ENCODE measurements around the gene UTP20. TPM values are rescaled to one million over a fixed set of nuclear protein-coding genes. Genes with fewer than 3 reads are reported as not detected.
"Not testable (repeated sequence)": the region's sequence is repeated elsewhere in the genome, so short reads cannot be mapped to it uniquely, and the experiment has no call there.

UTP20 gene
- polyA plus RNA-seq, 1 of the 3 experiments (the other 2 are of a cell fraction) = 5.7 TPM

- ChIA-PET CTCF (interaction anchor here (0.7 to 1.4 kb wide), 3 partner anchors 352 to 729 kb away, joined by 3 to 7 read pairs (median 4); no protein-coding TSS in a partner anchor), POLR2A (interaction anchor here (0.6 to 0.7 kb wide), 2 partner anchors 27 to 215 kb away, joined by 3 read pairs; no protein-coding TSS in a partner anchor)
- Histone ChIP-seq H3K9ac (peak within 1 kb of the TSS; percentile 82), H3K4me3 (ENCODE audit: low read depth in 2 of 2, low read length in 1 of 2) (peak within 1 kb of the TSS; percentile 84 to 96), H3K27ac (ENCODE audit: low read depth in 2 of 2, low read length in 1 of 2) (peak within 1 kb of the TSS; percentile 90 to 97), H3K9me3 (no peaks in the 10 kb centered on the region), H3K9me2 (no peaks in the 10 kb centered on the region), H3K79me2 (ENCODE audit: insufficient read depth) (peaks cover 54% of the 10 kb centered on the region), H3K27me3 (ENCODE audit: insufficient read depth) (no peaks in the 10 kb centered on the region), H2AFZ (ENCODE audit: low read depth) (peak within 1 kb of the TSS; percentile 86), H3K4me1 (ENCODE audit: control insufficient read depth in 1 of 2, insufficient read depth in 2 of 2, low read depth in 1 of 2, low read length in 1 of 2) (peaks cover 6 to 9% of the 10 kb centered on the region in 2 experiments; a peak in 3 of 4 replicates), H3K4me2 (peak within 1 kb of the TSS; percentile 78), H3K36me3 (replicated peaks in 1 of 2; ENCODE audit: control insufficient read depth in 1 of 2, insufficient read depth in 2 of 2, low read length in 1 of 2) (peaks cover under 1 to 1% of the 10 kb centered on the region in 2 experiments), H3F3A (replicated peaks; ENCODE audit: insufficient read depth) (peaks cover 10% of the 10 kb centered on the region), H4K20me1 (ENCODE audit: insufficient read depth) (peaks cover 21% of the 10 kb centered on the region)
- peak; percentile 89 for DNase-seq
- under 1% methylated on average over 61 of the region's 71 CpGs for WGBS (ENCODE audit: low lambda C conversion rate)
- TF ChIP-seq CTCF (IDR thresholded peaks at IDR 0.05) = no peak
- TF ChIP-seq MEF2A (IDR thresholded peaks at IDR 0.05; ENCODE audit: borderline replicate concordance, low read depth) = no peak
- 0 out of 2 replicates have a peak, but pooled peaks have one; percentile 45 for TF ChIP-seq SIN3A (IDR thresholded peaks at IDR 0.05; ENCODE audit: borderline replicate concordance, low read depth, low read length)
- peak; percentile 81; the same call in 1 of the 2 replicates for TF ChIP-seq MXI1 (IDR thresholded peaks at IDR 0.05; ENCODE audit: low read depth, low read length)
- TF ChIP-seq JUND (IDR thresholded peaks at IDR 0.05) = no peak
- peak; percentile 8 for TF ChIP-seq CHD2 (IDR thresholded peaks at IDR 0.05; ENCODE audit: low read length, partially characterized antibody)
- peak; percentile 75 for TF ChIP-seq TAF1 (IDR thresholded peaks at IDR 0.05; ENCODE audit: borderline replicate concordance, low read depth, low read length)
- TF ChIP-seq FOSL2 (IDR thresholded peaks at IDR 0.05; ENCODE audit: borderline replicate concordance, low read depth) = 0 out of 2 replicates have a peak, but pooled peaks have one; percentile 29
- TF ChIP-seq NRF1 (IDR thresholded peaks at IDR 0.05; ENCODE audit: low read depth, low read length) = peak; percentile 82
- peak; percentile 78 to 95; a peak in 3 of 4 replicates for TF ChIP-seq EP300 (IDR thresholded peaks at IDR 0.05; ENCODE audit: borderline replicate concordance in 1 of 2, low read depth in 1 of 2, low read length in 1 of 2)
- TF ChIP-seq POLR2AphosphoS5 (IDR thresholded peaks at IDR 0.05; ENCODE audit: low read depth, low read length) = peak; percentile 91
- TF ChIP-seq FOXJ3 (CRISPR knock-in tag; IDR thresholded peaks at IDR 0.05) = no peak
- TF ChIP-seq REST (IDR thresholded peaks at IDR 0.05; ENCODE audit: low read depth, low read length) = 0 out of 2 replicates have a peak, but pooled peaks have one; percentile 11
- TF ChIP-seq MAX (IDR thresholded peaks at IDR 0.05; ENCODE audit: low read depth) = peak; percentile 84
Observed at GRCh38 chr12:101407436-101408345, 127.8 kb downstream of the UTP20 start, which contains the start of gene ARL1. ARL1 (minus strand) TSS chr12:101407772; CDS start chr12:101407645, 127 bp downstream.

- Histone ChIP-seq H3K79me2 (ENCODE audit: insufficient read depth) (peaks cover 29% of the 10 kb centered on the region), H3F3A (replicated peaks; ENCODE audit: insufficient read depth) (peaks cover 10% of the 10 kb centered on the region), H4K20me1 (ENCODE audit: insufficient read depth) (peaks cover 16% of the 10 kb centered on the region)
- H3K4me1 ChIP-seq (ENCODE audit: control insufficient read depth in 1 of 2, insufficient read depth in 2 of 2, low read depth in 1 of 2, low read length in 1 of 2); H3K4me3 ChIP-seq (ENCODE audit: low read depth in 2 of 2, low read length in 1 of 2); H3K36me3 ChIP-seq (replicated peaks in 1 of 2; ENCODE audit: control insufficient read depth in 1 of 2, insufficient read depth in 2 of 2, low read length in 1 of 2); H2AFZ ChIP-seq (ENCODE audit: low read depth); DNase-seq; H3K27ac ChIP-seq (ENCODE audit: low read depth in 2 of 2, low read length in 1 of 2); POLR2A ChIA-PET; H3K27me3 ChIP-seq (ENCODE audit: insufficient read depth); H3K9ac ChIP-seq; H3K9me2 ChIP-seq; H3K9me3 ChIP-seq; CTCF ChIA-PET; H3K4me2 ChIP-seq: not testable (repeated sequence)
- 84% methylated on average over 8 of the region's 8 CpGs for WGBS (ENCODE audit: low lambda C conversion rate)
Observed at GRCh38 chr12:101410169-101410568, 130.3 kb downstream of the UTP20 start.

Data from SK-N-SH (cell line).